GM12878 (cell line): ENCODE results near the gene C8B. TPM values are rescaled to one million over a fixed set of nuclear protein-coding genes. Genes with fewer than 3 reads are reported as not detected.

ENCODE experiments used
- ATAC-seq: fragments of 200-7000 bp; cut with Tn5 transposase; 3 replicates; pipeline ENCODE4 v1.9.1; 2020; ENCODE audit warnings: mild to moderate bottlenecking, moderate library complexity
- BruUV-seq: library from RNA; stranded (reverse); fragments of 400-500 nt; replicated peaks from 2 replicates; lab custom pipeline; 2021; lab: Mats Ljungman, UMichigan
- CTCF ChIA-PET: fragments of 300-600 bp; sonication (Branson Sonifier 250); formaldehyde crosslinking; extraction: SDS; loops from one replicate; lab custom pipeline; 2021; ENCODE audit warnings: inconsistent platforms; lab: Yijun Ruan, JAX
- POLR2A ChIA-PET: fragments of 350-600 bp; formaldehyde crosslinking; extraction: SDS; loops from one replicate; lab custom pipeline; 2021; ENCODE audit warnings: inconsistent platforms; lab: Charles Lee
- RAD21 ChIA-PET: fragments of 300-600 bp; sonication (Branson Sonifier 250); formaldehyde crosslinking; loops from one replicate; lab custom pipeline; 2023; ENCODE audit warnings: antibody characterized with exemption; ENCODE audit not compliant: unreplicated experiment; lab: Charles Lee
- SMC1A ChIA-PET: fragments of 300-600 bp; sonication (Branson Sonifier 250); formaldehyde crosslinking; loops from one replicate; lab custom pipeline; 2023; ENCODE audit not compliant: unreplicated experiment, uncharacterized antibody; lab: Charles Lee
- DNase-seq: peaks from one replicate; pipeline ENCODE4 v3.0.0-alpha.2; 2011; ENCODE audit warnings: low read depth, low spot score
- FAIRE-seq: peaks from 3 replicates; lab custom pipeline; 2011; peaks lifted over from hg19 to GRCh38; lab: Jason Lieb, UNC
- H2AFZ ChIP-seq: 2 replicates; pipeline ENCODE4 v1.6.0; 2011; ENCODE audit warnings: low read depth, low read length, control low read depth; ENCODE audit not compliant: control insufficient read depth
- H3K27ac ChIP-seq: 2 replicates; pipeline ENCODE4 v1.5.1; 2011; ENCODE audit warnings: control low read depth; ENCODE audit not compliant: control insufficient read depth, insufficient read depth
- H3K27me3 ChIP-seq, 2 experiments: replicated peaks in 1 of 2; 2 replicates each; pipeline versions ENCODE4 v1.6.0 to v1.6.1; 2011; ENCODE audit warnings: low read length in 1 of 2; ENCODE audit not compliant: control insufficient read depth in 2 of 2, insufficient read depth in 2 of 2
- H3K36me3 ChIP-seq, 2 experiments: 2 replicates each; pipeline ENCODE4 v1.5.1; 2011; ENCODE audit warnings: low read length in 1 of 2; ENCODE audit not compliant: control insufficient read depth in 2 of 2, insufficient read depth in 2 of 2
- H3K4me1 ChIP-seq: 2 replicates; pipeline ENCODE4 v1.6.1; 2011; ENCODE audit warnings: mild to moderate bottlenecking, low read length, moderate library complexity, mixed read lengths; ENCODE audit not compliant: control insufficient read depth, insufficient read depth
- H3K4me2 ChIP-seq: 2 replicates; pipeline ENCODE4 v1.6.0; 2011; ENCODE audit warnings: control low read depth; ENCODE audit not compliant: control insufficient read depth, insufficient read depth
- H3K4me3 ChIP-seq: fragments of 200-600 bp; sonication (generic); 2 replicates; pipeline ENCODE4 v1.5.1; 2016
- H3K79me2 ChIP-seq: 2 replicates; pipeline ENCODE4 v1.6.0; 2011; ENCODE audit warnings: low read length; ENCODE audit not compliant: control insufficient read depth, insufficient read depth
- H3K9ac ChIP-seq: 2 replicates; pipeline ENCODE4 v1.8.0; 2011; ENCODE audit warnings: low read length, control low read depth, mixed read lengths; ENCODE audit not compliant: control insufficient read depth, insufficient read depth
- H3K9me3 ChIP-seq: replicated peaks from 3 replicates; pipeline ENCODE4 v1.5.1; 2011; ENCODE audit warnings: mild to moderate bottlenecking, low read length; ENCODE audit not compliant: control insufficient read depth, insufficient read depth
- H4K20me1 ChIP-seq: 2 replicates; pipeline ENCODE4 v1.6.0; 2011; ENCODE audit not compliant: control insufficient read depth, insufficient read depth
- FOXM1 ChIP-seq: IDR thresholded peaks from 2 replicates; pipeline ENCODE4 v1.6.1; 2012; ENCODE audit warnings: low read depth, mild to moderate bottlenecking, inconsistent platforms, low read length, moderate library complexity
- JUND ChIP-seq: IDR thresholded peaks from 2 replicates; pipeline ENCODE4 v1.6.1; 2012; ENCODE audit warnings: low read depth, mild to moderate bottlenecking, low read length, improper control_type of control experiment, moderate library complexity
- LARP7 ChIP-seq: fragments of 450-650 bp; IDR thresholded peaks from 2 replicates; pipeline ENCODE4 v1.6.1; 2017; ENCODE audit warnings: mild to moderate bottlenecking
- NRF1 ChIP-seq: conservative IDR thresholded peaks from 2 replicates; pipeline ENCODE4 v1.6.1; 2011; ENCODE audit warnings: mild to moderate bottlenecking, low read depth, low read length, improper control_type of control experiment
- PAX5 ChIP-seq: IDR thresholded peaks from 2 replicates; pipeline ENCODE4 v1.6.1; 2011; ENCODE audit warnings: low read depth, low read length, borderline replicate concordance
- RCOR1 ChIP-seq: conservative IDR thresholded peaks from 2 replicates; pipeline ENCODE4 v1.6.1; 2012; ENCODE audit warnings: low read depth, low read length, improper control_type of control experiment
- REST ChIP-seq: IDR thresholded peaks from 2 replicates; pipeline ENCODE4 v1.6.1; 2012; ENCODE audit warnings: mild to moderate bottlenecking, low read depth, low read length
- STAT3 ChIP-seq: IDR thresholded peaks from 2 replicates; pipeline ENCODE4 v1.6.1; 2011; ENCODE audit warnings: low read depth, low read length, improper control_type of control experiment
- TAF1 ChIP-seq: IDR thresholded peaks from 2 replicates; pipeline ENCODE4 v1.6.1; 2011; ENCODE audit warnings: mild to moderate bottlenecking, low read depth, low read length, borderline replicate concordance
- ZBTB11 ChIP-seq: fragments of 450-650 bp; formaldehyde crosslinking; IDR thresholded peaks from 2 replicates; pipeline ENCODE4 v1.5.0; 2022; ENCODE audit warnings: mild to moderate bottlenecking, missing genetic modification characterization
- ZZZ3 ChIP-seq: IDR thresholded peaks from 2 replicates; pipeline ENCODE4 v1.6.1; 2011; ENCODE audit warnings: low read depth; ENCODE audit not compliant: control insufficient read depth, insufficient read length
- WGBS: methylation state at CpG from one replicate; pipeline ENCODE4 v1.1.6; 2016; ENCODE audit warnings: low lambda C conversion rate; ENCODE audit not compliant: insufficient replicate concordance, insufficient coverage; ENCODE audit errors: missing lambda C conversion rate; 5-methylcytosine and 5-hydroxymethylcytosine counted together
- in situ Hi-C: fragments of 300-500 bp; cut with MboI; formaldehyde crosslinking; loops from 9 replicates; pipeline ENCODE4 v1.14.3; 2018; ENCODE audit warnings: mixed read lengths
- intact Hi-C: fragments of 100-400 bp; cut with micrococcal nuclease; formaldehyde crosslinking; loops from one replicate; pipeline ENCODE4 v1.14.2; 2022; ENCODE audit not compliant: unreplicated experiment
- polyA plus RNA-seq, 11 experiments: library from polyadenylated mRNA; depleted of rRNA in 4 of 11; unstranded in 6 of 11; stranded (reverse) in 5 of 11; fragments of >200 nt; fragmentation: Nextera tagmentation in 4 of 11; fragmentation: Illumina TruSeq in 1 of 11; extraction: Ambion mirVana in 4 of 11; extraction: Trizol in 1 of 11; gene quantifications; 1 replicate in 1 of 11; 2 replicates in 10 of 11; pipeline versions ENCODE4 v1.2.1 to v1.2.3, GENCODE V29; 2011 to 2016; ENCODE audit warnings: inconsistent platforms in 2 of 11, missing spikeins in 2 of 11, low read depth in 1 of 11
- total RNA-seq, 4 experiments: library from RNA; depleted of rRNA in 3 of 4; stranded (reverse); fragments of >200 nt in 3 of 4; fragmentation: Illumina TruSeq in 1 of 4; extraction: Trizol in 1 of 4; gene quantifications; 2 replicates each; pipeline versions ENCODE4 v1.2.1 to v1.2.3, GENCODE V29; 2013 to 2021

Gene C8B
- total and polyA plus RNA-seq, 10 of the 15 experiments (the other 5 are each of a cell fraction or from before 2014, with no cell fraction given), result not detected

GRCh38 chr1:56898879-56899278, 66.9 kb downstream of the C8B start:
- in situ Hi-C loops, result no loop called here
- TF ChIP-seq RCOR1 (no peak), FOXM1 (no peak)
- DNase-seq, result no peak
- FAIRE-seq, result no peak
- Histone ChIP-seq H3K4me2 (no peak overlapping the region), H3K9ac (no peak overlapping the region), H3K36me3 (no peaks in the 10 kb centered on the region), H3K9me3 (no peaks in the 10 kb centered on the region), H4K20me1 (no peaks in the 10 kb centered on the region), H3K4me1 (no peaks in the 10 kb centered on the region), H3K79me2 (no peaks in the 10 kb centered on the region), H3K27ac (no peak overlapping the region), H2AFZ (no peak overlapping the region), H3K27me3 (no peaks in the 10 kb centered on the region), H3K4me3 (no peak overlapping the region)
- ChIA-PET SMC1A (no interaction called here), CTCF (no interaction called here), RAD21 (no interaction called here), POLR2A (no interaction called here)
- no peak for ATAC-seq
- WGBS, result 20% methylated on average over 2 of the region's 2 CpGs
- BruUV-seq, result no TSS peak
- intact Hi-C loops, result no loop called here

- FAIRE-seq, result no peak
- no peak overlapping the region for H3K9ac ChIP-seq
- WGBS, result 20% methylated on average over 2 of the region's 2 CpGs
- ChIA-PET RAD21 (no interaction called here), CTCF (no interaction called here), SMC1A (no interaction called here), POLR2A (no interaction called here)
- H3K27ac ChIP-seq, result no peak overlapping the region
- intact Hi-C loops (no loop called here), in situ Hi-C loops (no loop called here)
- H4K20me1 ChIP-seq, result no peaks in the 10 kb centered on the region
- H3K4me1 ChIP-seq, result no peaks in the 10 kb centered on the region
- no peaks in the 10 kb centered on the region for H3K9me3 ChIP-seq
- DNase-seq, result no peak
- no peaks in the 10 kb centered on the region for H3K79me2 ChIP-seq
- H3K27me3 ChIP-seq, result no peaks in the 10 kb centered on the region
- H2AFZ ChIP-seq, result no peak overlapping the region
- H3K36me3 ChIP-seq, result no peaks in the 10 kb centered on the region
- H3K4me3 ChIP-seq, result no peak overlapping the region
- no peak overlapping the region for H3K4me2 ChIP-seq
- BruUV-seq, result no TSS peak
- no peak for ATAC-seq
- TF ChIP-seq LARP7 (no peak), JUND (no peak), PAX5 (no peak), NRF1 (no peak), STAT3 (no peak), ZZZ3 (no peak), ZBTB11 (CRISPR knock-in tag) (no peak), TAF1 (no peak), REST (no peak)
These were observed 67.8 kb downstream of the C8B start for GRCh38 chr1:56898005-56898373.
